MCF 10A (cell line): Measurements from ENCODE around the gene B9D1. TPM values are rescaled to one million over a fixed set of nuclear protein-coding genes. Genes with fewer than 3 reads are reported as not detected.

ENCODE experiments used
- BruUV-seq: library from RNA; stranded (reverse); fragments of 400-500 nt; replicated peaks from 2 replicates; lab custom pipeline; 2021; lab: Mats Ljungman, UMichigan
- CTCF ChIA-PET: fragments of 300-600 bp; sonication (Branson Sonifier 250); formaldehyde crosslinking; extraction: SDS; loops from one replicate; lab custom pipeline; 2021; ENCODE audit warnings: antibody characterized with exemption, inconsistent platforms; lab: Yijun Ruan, JAX
- POLR2A ChIA-PET: fragments of 300-600, 350-650 bp; sonication (Branson Sonifier 250); formaldehyde crosslinking; extraction: SDS; loops from one replicate; lab custom pipeline; 2020; ENCODE audit warnings: antibody characterized with exemption, inconsistent platforms; lab: Yijun Ruan, JAX
- DNase-seq: peaks from one replicate; pipeline ENCODE4 v3.0.0-alpha.2; 2018; ENCODE audit not compliant: unreplicated experiment
- H3K27ac Mint-ChIP-seq: one replicate; pipeline ENCODE4 v1.8.0; 2022; ENCODE audit warnings: mild to moderate bottlenecking, low read depth, mixed read lengths; ENCODE audit not compliant: unreplicated experiment
- H3K27me3 Mint-ChIP-seq: one replicate; pipeline ENCODE4 v1.8.0; 2022; ENCODE audit warnings: mixed read lengths; ENCODE audit not compliant: insufficient read depth, unreplicated experiment
- H3K36me3 Mint-ChIP-seq: one replicate; pipeline ENCODE4 v1.8.0; 2022; ENCODE audit warnings: mild to moderate bottlenecking, moderate library complexity, mixed read lengths; ENCODE audit not compliant: insufficient read depth, unreplicated experiment
- H3K4me1 Mint-ChIP-seq: one replicate; pipeline ENCODE4 v1.8.0; 2022; ENCODE audit warnings: mixed read lengths; ENCODE audit not compliant: insufficient read depth, unreplicated experiment
- H3K4me3 Mint-ChIP-seq: one replicate; pipeline ENCODE4 v1.8.0; 2022; ENCODE audit warnings: mild to moderate bottlenecking, moderate library complexity, mixed read lengths; ENCODE audit not compliant: unreplicated experiment
- H3K9me3 Mint-ChIP-seq: one replicate; pipeline ENCODE4 v1.8.0; 2022; ENCODE audit warnings: mixed read lengths; ENCODE audit not compliant: unreplicated experiment
- intact Hi-C: fragments of 100-400 bp; cut with micrococcal nuclease; formaldehyde crosslinking; loops from 2 replicates; pipeline ENCODE4 v1.14.1; 2022
- total RNA-seq: library from RNA; stranded (reverse); gene quantifications from 2 replicates; pipeline ENCODE4 v1.2.3, GENCODE V29; 2022
- TF ChIP-seq, protein P1 (sequence below): fragments of 200-600 bp; IDR thresholded peaks from one replicate; pipeline ENCODE4 v1.8.0; 2022; ENCODE audit warnings: antibody characterized with exemption, mild to moderate bottlenecking; ENCODE audit not compliant: unreplicated experiment

B9D1 gene
- total RNA-seq, 1 experiment from 2014 or later = 33.0 TPM

DNA sequence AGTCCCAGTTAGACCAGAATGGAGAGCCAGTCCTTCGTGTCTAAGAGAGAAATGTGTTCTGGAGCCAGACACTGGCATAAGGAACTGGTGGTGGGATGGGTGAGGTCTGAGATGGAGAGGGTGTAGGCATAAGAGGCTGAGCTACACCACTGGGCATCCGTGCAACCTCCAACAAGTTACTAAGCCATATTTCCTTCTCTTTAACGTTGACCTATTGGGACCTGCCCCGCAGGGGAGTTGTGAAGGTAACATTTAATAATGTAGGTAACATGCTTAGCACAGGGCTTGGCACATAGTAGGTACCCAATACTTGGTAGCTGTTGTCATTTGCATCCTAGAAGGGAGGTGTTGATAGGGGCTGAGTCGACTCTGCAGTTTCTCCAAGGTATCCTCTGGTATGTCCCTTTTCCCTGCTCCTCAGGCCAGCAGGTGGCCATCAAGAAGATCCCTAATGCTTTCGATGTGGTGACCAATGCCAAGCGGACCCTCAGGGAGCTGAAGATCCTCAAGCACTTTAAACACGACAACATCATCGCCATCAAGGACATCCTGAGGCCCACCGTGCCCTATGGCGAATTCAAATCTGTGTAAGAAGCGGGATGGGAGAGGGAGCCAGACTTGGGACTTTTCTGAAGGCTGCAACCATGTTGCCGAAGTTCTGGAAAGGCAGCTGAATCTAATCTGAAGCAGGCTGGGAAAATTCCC lies 17.0 kb upstream of the B9D1 start:
- ChIA-PET CTCF (interaction anchor here (1.3 to 2.2 kb wide), 2 partner anchors 16 to 68 kb away, joined by 3 to 17 read pairs; no protein-coding TSS in a partner anchor), POLR2A (interaction anchor here (1.9 to 3.6 kb wide), 2 partner anchors 69 to 375 kb away, joined by 6 to 54 read pairs; no protein-coding TSS in a partner anchor)
- Mint-ChIP-seq H3K36me3 (peaks cover 24% of the 10 kb centered on the region), H3K4me1 (peaks cover 23% of the 10 kb centered on the region), H3K9me3 (no peaks in the 10 kb centered on the region), H3K4me3 (peak overlapping the region; percentile 94), H3K27ac (peak overlapping the region; percentile 99), H3K27me3 (no peaks in the 10 kb centered on the region)
- no TSS peak for BruUV-seq
- intact Hi-C loops = loop anchor here (5.0 kb wide), 2 partner anchors 68 to 373 kb away; no protein-coding TSS in a partner anchor
- no peak for DNase-seq
- TF ChIP-seq, protein P1, sequence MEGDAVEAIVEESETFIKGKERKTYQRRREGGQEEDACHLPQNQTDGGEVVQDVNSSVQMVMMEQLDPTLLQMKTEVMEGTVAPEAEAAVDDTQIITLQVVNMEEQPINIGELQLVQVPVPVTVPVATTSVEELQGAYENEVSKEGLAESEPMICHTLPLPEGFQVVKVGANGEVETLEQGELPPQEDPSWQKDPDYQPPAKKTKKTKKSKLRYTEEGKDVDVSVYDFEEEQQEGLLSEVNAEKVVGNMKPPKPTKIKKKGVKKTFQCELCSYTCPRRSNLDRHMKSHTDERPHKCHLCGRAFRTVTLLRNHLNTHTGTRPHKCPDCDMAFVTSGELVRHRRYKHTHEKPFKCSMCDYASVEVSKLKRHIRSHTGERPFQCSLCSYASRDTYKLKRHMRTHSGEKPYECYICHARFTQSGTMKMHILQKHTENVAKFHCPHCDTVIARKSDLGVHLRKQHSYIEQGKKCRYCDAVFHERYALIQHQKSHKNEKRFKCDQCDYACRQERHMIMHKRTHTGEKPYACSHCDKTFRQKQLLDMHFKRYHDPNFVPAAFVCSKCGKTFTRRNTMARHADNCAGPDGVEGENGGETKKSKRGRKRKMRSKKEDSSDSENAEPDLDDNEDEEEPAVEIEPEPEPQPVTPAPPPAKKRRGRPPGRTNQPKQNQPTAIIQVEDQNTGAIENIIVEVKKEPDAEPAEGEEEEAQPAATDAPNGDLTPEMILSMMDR = no peak

GRCh38 chr17:19378416-19379360 lies 16.2 kb upstream of the B9D1 start, which contains the start of gene MAPK7:
Gene MAPK7 (plus strand): TSS chr17:19378498. CDS start chr17:19378901, 403 bp downstream.
- ChIA-PET CTCF (interaction anchor here (0.6 to 2.2 kb wide), 9 partner anchors 15 to 341 kb away, joined by 3 to 36 read pairs (median 4); partner anchors contain the start of gene B9D1), POLR2A (interaction anchor here (0.6 to 3.6 kb wide), 30 partner anchors 8 to 1064 kb away, joined by 3 to 54 read pairs (median 3); partner anchors contain the start of genes ALDH3A2, B9D1, MFAP4 and SMCR8)
- Mint-ChIP-seq H3K27me3 (no peaks in the 10 kb centered on the region), H3K36me3 (peaks cover 24% of the 10 kb centered on the region), H3K4me3 (peak within 1 kb of the TSS; percentile 94), H3K27ac (peak within 1 kb of the TSS; percentile 99), H3K4me1 (peaks cover 16% of the 10 kb centered on the region), H3K9me3 (no peaks in the 10 kb centered on the region)
- intact Hi-C loops = loop anchor here (5.0 kb wide), 2 partner anchors 69 to 374 kb away; no protein-coding TSS in a partner anchor
- TF ChIP-seq, protein P1 = no peak
- DNase-seq = no peak
- BruUV-seq = no TSS peak

- intact Hi-C loops = loop anchor here (5.0 kb wide), 2 partner anchors 69 to 374 kb away; no protein-coding TSS in a partner anchor
- ChIA-PET CTCF (interaction anchor here (0.6 to 2.0 kb wide), 14 partner anchors 9 to 389 kb away, joined by 3 to 36 read pairs (median 4); partner anchors contain the start of genes ALDH3A2, B9D1 and MFAP4), POLR2A (interaction anchor here (0.5 to 3.6 kb wide), 40 partner anchors 9 to 1663 kb away, joined by 3 to 54 read pairs (median 3); partner anchors contain the start of genes ALDH3A2, B9D1, MFAP4 and SMCR8)
- H3K4me3 Mint-ChIP-seq = peak overlapping the region; percentile 94
- H3K27me3 Mint-ChIP-seq = no peaks in the 10 kb centered on the region
- BruUV-seq = TSS peak; percentile 29
- no peaks in the 10 kb centered on the region for H3K9me3 Mint-ChIP-seq
- H3K27ac Mint-ChIP-seq = peak overlapping the region; percentile 99
- peaks cover 16% of the 10 kb centered on the region for H3K4me1 Mint-ChIP-seq
- DNase-seq = peak; percentile 98
- peaks cover 19% of the 10 kb centered on the region for H3K36me3 Mint-ChIP-seq
- TF ChIP-seq, protein P1 = no peak
These were observed 15.3 kb upstream of the B9D1 start for GRCh38 chr17:19377602-19378415.
